Mononuclear cell (primary cell): ENCODE data around the gene IFI27L1. TPM values are rescaled to one million over a fixed set of nuclear protein-coding genes. Genes with fewer than 3 reads are reported as not detected.

Experiments used
- H3K27me3 ChIP-seq: 2 replicates; pipeline ENCODE4 v1.6.0; 2011; ENCODE audit warnings: low read length, control low read depth; ENCODE audit not compliant: insufficient read depth
- H3K4me1 ChIP-seq: 2 replicates; pipeline ENCODE4 v1.5.1; 2011; ENCODE audit warnings: mild to moderate bottlenecking, low read length, control low read depth; ENCODE audit not compliant: insufficient read depth
- H3K4me3 ChIP-seq: 2 replicates; pipeline ENCODE4 v1.5.1; 2011; ENCODE audit warnings: mild to moderate bottlenecking, low read length, moderate library complexity
- H3K9me3 ChIP-seq: 2 replicates; pipeline ENCODE4 v1.5.1; 2011; ENCODE audit warnings: low read depth, mild to moderate bottlenecking, control low read depth, low read length
- total RNA-seq: library from RNA; depleted of rRNA; stranded (reverse); fragments of >200 nt; gene quantifications from one replicate; pipeline ENCODE4 v1.2.3, GENCODE V29; 2012

The IFI27L1 gene
- total RNA-seq, 1 donor, result 1.0 TPM

DNA sequence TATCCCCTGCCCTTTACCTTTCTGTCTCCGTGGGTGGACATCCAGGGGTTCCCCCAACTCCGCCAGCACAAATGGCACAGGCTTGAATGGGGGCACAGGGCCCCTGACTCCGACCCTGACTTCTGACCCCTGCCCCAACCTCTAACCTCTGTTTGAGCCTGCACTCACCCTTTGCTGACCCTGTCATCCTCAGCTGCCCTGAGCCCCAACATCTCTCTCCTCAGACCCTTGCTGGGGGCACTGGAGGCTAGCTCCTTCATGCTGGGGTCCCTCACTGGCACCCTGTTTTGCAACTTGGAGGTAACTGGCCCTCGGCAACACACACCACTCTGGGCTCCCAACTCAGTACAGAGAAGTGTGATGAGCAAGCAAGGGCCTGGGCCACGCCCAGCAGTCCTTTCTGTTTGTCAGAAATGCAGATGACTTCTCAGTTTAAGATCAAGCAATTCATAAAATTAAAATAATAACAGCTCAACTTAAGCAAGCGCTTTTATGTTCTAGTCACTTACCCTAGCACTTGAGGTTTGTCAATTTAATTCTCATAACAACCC lies 31.5 kb downstream of the IFI27L1 start:
- H3K4me1 ChIP-seq, result no peaks in the 10 kb centered on the region
- H3K9me3 ChIP-seq, result no peaks in the 10 kb centered on the region
- no peaks in the 10 kb centered on the region for H3K27me3 ChIP-seq
- no peak overlapping the region for H3K4me3 ChIP-seq

DNA sequence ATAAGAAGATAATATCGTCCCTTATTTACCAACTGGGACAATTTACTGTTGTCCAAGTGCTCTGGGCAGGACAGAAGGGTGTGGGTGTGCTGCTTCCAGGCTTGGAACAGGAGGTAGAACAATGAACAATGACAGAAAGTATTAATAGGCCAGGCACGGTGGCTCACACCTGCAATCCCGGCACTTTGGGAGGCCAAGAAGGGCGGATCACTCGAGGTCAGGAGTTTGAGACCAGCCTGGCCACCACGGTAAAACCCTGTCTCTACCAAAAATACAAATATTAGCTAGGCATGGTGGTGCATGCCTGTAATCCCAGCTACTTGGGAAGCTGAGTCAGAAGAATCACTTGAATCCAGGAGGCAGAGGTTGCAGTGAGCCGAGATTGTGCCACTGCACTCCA lies 32.0 kb downstream of the IFI27L1 start:
- no peaks in the 10 kb centered on the region for H3K9me3 ChIP-seq
- H3K4me3 ChIP-seq, result no peak overlapping the region
- H3K4me1 ChIP-seq, result no peaks in the 10 kb centered on the region
- no peaks in the 10 kb centered on the region for H3K27me3 ChIP-seq

- no peaks in the 10 kb centered on the region for H3K27me3 ChIP-seq
- no peaks in the 10 kb centered on the region for H3K9me3 ChIP-seq
- H3K4me3 ChIP-seq, result no peak overlapping the region
- no peaks in the 10 kb centered on the region for H3K4me1 ChIP-seq
Measured at GRCh38 chr14:94113490-94113889, 32.4 kb downstream of the IFI27L1 start.

DNA sequence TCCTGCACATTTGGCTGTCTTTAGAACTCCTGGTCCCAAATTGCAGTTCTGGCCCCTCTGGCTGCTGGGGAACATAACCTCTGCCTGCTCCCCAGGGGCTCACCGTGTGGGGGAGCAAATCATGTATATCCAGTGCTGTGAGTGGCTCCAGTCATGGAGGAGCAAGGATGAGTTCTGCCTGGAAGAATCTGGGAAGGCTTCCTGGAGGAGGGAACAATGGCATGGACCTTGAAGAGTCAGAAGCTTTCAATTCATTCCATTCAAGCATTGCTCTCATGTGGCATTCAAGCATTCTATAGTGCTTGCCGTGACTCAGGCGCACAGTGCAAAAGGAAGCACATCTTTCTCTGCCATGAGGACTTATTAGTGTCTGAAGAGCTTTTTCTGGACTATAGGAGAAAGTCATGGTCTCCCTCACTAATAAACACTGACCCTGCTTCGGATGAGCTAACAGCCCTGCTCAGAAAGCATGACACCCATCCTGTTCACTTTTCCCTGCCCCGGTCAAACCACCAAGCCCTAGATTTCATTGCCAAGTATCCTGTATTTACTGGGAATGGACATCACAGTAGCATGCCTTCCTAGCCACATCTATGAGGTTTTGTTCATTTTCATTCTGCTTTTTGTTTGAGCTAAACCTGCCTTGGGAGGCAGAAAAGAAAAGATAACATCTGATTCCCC lies 32.9 kb downstream of the IFI27L1 start:
- Histone ChIP-seq H3K4me1 (no peaks in the 10 kb centered on the region), H3K4me3 (no peak overlapping the region), H3K27me3 (no peaks in the 10 kb centered on the region), H3K9me3 (no peaks in the 10 kb centered on the region)

DNA sequence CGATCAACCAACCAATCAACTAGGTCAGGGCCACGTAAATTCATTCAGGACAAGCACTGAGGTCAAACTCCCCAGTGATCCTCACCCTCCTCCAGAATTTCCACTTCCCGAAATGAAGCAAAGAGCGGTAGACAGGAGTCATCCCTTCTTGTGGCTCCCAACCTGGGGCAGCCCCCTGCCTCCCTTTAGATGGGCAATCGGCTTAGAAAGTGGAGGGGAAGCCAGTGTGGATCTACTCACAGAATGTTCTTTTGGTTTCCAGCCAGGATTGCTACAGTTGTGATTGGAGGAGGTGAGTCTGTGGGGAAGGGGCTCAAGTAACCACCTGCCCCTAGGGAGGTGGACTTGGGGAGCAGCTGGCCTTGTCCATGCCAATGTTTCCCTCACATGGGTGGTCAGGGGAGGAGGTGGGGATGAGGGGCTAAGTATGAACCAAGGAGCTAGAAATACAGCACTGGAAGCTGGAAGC lies 33.5 kb downstream of the IFI27L1 start:
- no peaks in the 10 kb centered on the region for H3K27me3 ChIP-seq
- H3K4me1 ChIP-seq, result no peaks in the 10 kb centered on the region
- no peaks in the 10 kb centered on the region for H3K9me3 ChIP-seq
- no peak overlapping the region for H3K4me3 ChIP-seq

GRCh38 chr14:94115058-94115591 lies 34.0 kb downstream of the IFI27L1 start:
- Histone ChIP-seq H3K4me1 (no peaks in the 10 kb centered on the region), H3K9me3 (no peaks in the 10 kb centered on the region), H3K27me3 (no peaks in the 10 kb centered on the region), H3K4me3 (no peak overlapping the region)

DNA sequence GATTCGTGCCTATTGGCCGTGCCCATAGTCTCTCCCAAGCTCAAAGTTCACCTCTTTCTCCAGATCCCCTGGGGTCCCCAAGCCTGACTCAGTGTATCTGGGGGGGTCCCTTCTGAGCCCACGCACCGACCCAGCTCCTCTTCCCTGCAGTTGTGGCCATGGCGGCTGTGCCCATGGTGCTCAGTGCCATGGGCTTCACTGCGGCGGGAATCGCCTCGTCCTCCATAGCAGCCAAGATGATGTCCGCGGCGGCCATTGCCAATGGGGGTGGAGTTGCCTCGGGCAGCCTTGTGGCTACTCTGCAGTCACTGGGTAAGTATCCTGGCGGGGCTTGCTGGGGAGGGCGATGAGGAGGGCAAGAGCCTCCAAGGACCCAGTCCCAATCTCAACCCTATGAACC lies 34.5 kb downstream of the IFI27L1 start:
- no peaks in the 10 kb centered on the region for H3K27me3 ChIP-seq
- no peak overlapping the region for H3K4me3 ChIP-seq
- H3K4me1 ChIP-seq, result no peaks in the 10 kb centered on the region
- no peaks in the 10 kb centered on the region for H3K9me3 ChIP-seq

DNA sequence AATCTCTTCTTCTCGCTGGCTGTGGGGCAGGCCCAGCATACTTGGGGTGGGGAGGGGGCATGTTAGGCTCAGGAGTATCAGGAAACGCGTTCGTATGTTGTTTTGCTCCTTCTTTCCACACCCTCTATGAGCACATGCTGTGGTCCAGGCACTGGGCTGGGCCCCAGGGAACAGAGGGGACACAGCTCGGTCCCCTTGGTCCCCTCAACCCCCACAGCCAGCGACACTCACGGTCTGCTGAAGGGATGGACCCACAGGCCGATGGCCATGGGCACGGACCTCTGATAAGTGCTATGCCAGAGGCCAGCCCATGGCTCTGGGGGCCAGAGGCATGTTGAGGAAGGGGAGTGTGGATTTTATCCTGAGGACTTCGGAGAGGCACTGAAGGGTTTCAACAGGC lies 35.6 kb downstream of the IFI27L1 start:
- no peaks in the 10 kb centered on the region for H3K9me3 ChIP-seq

GRCh38 chr14:94117856-94118255 lies 36.7 kb downstream of the IFI27L1 start:
- Histone ChIP-seq H3K9me3 (no peaks in the 10 kb centered on the region), H3K27me3 (no peaks in the 10 kb centered on the region), H3K4me3 (no peak overlapping the region), H3K4me1 (no peaks in the 10 kb centered on the region)

More for the DNA sequence above, 35.6 kb downstream of the IFI27L1 start:
- Histone ChIP-seq H3K27me3 (no peaks in the 10 kb centered on the region), H3K4me1 (no peaks in the 10 kb centered on the region), H3K4me3 (no peak overlapping the region)

GRCh38 chr14:94119071-94119470 lies 38.0 kb downstream of the IFI27L1 start:
- no peak overlapping the region for H3K4me3 ChIP-seq
- H3K27me3 ChIP-seq, result no peaks in the 10 kb centered on the region
- H3K4me1 ChIP-seq, result no peaks in the 10 kb centered on the region
- no peaks in the 10 kb centered on the region for H3K9me3 ChIP-seq

DNA sequence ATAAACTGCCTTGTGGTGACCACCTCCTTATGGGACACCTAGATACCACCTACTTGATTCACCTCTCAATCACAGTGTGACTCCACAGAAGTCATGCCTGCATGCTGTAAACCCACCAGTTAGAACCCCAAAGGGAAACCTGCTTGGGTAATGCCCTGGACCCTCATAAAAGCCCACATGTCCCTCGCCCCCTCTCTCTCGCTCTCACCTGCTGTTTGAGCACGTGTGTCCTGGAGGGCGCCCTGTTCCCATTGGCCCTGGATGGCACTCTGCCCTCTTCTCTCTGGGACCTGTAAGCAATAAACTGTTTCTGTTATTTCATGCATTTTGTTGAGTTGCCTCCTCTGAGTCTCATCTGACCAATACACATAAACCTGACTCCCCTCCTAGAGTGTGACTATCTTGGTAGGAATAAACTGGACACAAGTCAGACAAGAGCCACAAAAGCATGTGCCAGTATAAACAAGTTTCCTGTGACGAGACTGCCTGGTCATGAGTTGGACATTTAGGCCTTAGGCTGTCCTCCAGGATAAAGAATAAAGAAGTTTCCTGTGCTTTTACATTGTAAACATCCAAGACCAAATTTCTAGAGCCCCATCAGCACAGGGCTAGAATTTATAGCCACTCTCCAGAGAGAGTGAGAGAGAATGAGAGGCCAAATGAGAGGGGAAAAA lies 39.7 kb downstream of the IFI27L1 start:
- H3K4me3 ChIP-seq, result no peak overlapping the region
- no peaks in the 10 kb centered on the region for H3K27me3 ChIP-seq
- no peaks in the 10 kb centered on the region for H3K9me3 ChIP-seq
- H3K4me1 ChIP-seq, result no peaks in the 10 kb centered on the region

- Histone ChIP-seq H3K27me3 (no peaks in the 10 kb centered on the region), H3K4me1 (no peaks in the 10 kb centered on the region), H3K9me3 (no peaks in the 10 kb centered on the region), H3K4me3 (no peak overlapping the region)
Measured at GRCh38 chr14:94121485-94121884, 40.4 kb downstream of the IFI27L1 start.

DNA sequence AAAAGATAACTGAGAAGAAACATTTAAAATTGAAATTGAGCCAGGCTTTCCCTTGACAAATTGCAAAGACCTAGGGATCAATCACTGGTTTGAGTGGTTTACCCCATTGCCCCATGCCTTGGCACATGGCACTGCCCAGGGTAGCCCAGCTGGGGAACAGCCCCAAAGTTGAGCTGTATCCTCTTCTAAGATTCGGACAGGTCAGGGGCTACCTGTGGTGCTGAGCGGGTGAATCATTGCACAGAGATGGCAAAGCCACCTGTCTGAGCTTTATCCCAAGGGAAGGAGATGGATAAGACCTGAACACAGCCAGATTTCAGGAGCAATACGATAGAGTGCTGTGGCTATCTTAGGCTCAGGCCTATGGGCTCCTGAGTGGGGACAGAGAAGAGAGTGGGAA lies 41.3 kb downstream of the IFI27L1 start:
- no peak overlapping the region for H3K4me3 ChIP-seq
- H3K27me3 ChIP-seq, result no peaks in the 10 kb centered on the region
- no peaks in the 10 kb centered on the region for H3K4me1 ChIP-seq
- no peaks in the 10 kb centered on the region for H3K9me3 ChIP-seq

- Histone ChIP-seq H3K4me1 (no peaks in the 10 kb centered on the region), H3K9me3 (no peaks in the 10 kb centered on the region), H3K27me3 (no peaks in the 10 kb centered on the region), H3K4me3 (no peak overlapping the region)
Measured at GRCh38 chr14:94123296-94123695, 42.2 kb downstream of the IFI27L1 start.

DNA sequence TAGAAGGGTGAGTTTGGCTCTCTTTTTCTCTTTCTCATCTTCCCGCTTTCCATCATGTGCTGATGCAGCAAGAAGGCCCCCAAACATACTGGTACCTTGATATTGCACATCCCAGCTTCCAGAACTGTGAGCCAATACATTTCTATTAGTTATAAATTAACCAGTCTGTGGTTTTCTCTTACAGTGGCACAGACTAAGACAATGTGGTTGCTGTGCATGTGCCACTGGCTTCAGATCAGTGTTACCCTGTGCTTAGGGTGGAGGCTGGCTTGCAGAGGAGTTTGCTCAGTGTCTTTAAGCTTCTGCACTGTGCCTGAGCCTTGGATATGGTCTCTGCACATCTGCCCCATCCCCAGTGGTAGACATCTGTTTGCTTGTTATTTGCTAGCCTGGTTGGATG lies 42.8 kb downstream of the IFI27L1 start:
- peaks cover 5% of the 10 kb centered on the region for H3K4me1 ChIP-seq
- H3K27me3 ChIP-seq, result no peaks in the 10 kb centered on the region
- no peak overlapping the region for H3K4me3 ChIP-seq

More for the DNA sequence above, 42.8 kb downstream of the IFI27L1 start:
- H3K9me3 ChIP-seq, result no peaks in the 10 kb centered on the region
